Hematopoietic multipotent progenitor cell treated with erythropoietin and hydrocortisone succinate and interleukin-3 and kit ligand, for 17 days (in vitro differentiated cells): ENCODE results near the gene VSTM4.

Experiments
- DNase-seq: peaks from one replicate; pipeline ENCODE4 v3.0.0-alpha.2; 2015; ENCODE audit warnings: low spot score

The VSTM4 gene

GRCh38 chr10:49007129-49007528 lies 108.2 kb downstream of the VSTM4 start:
- DNase-seq: no peak

- DNase-seq: no peak
Observed at GRCh38 chr10:49005270-49005669, 110.1 kb downstream of the VSTM4 start.

GRCh38 chr10:49001870-49002672 lies 113.3 kb downstream of the VSTM4 start:
- DNase-seq: no peak

- DNase-seq: no peak
Observed at GRCh38 chr10:49001402-49001801, 113.9 kb downstream of the VSTM4 start.

GRCh38 chr10:49000437-49001398 lies 114.6 kb downstream of the VSTM4 start:
- DNase-seq: no peak

- DNase-seq: no peak
Observed at GRCh38 chr10:48999346-48999745, 116.0 kb downstream of the VSTM4 start.

GRCh38 chr10:48996329-48996728 lies 119.0 kb downstream of the VSTM4 start:
- no peak for DNase-seq

GRCh38 chr10:48993627-48994026 lies 121.7 kb downstream of the VSTM4 start:
- DNase-seq: no peak

- no peak for DNase-seq
Observed at GRCh38 chr10:48990226-48990625, 125.1 kb downstream of the VSTM4 start.

- DNase-seq: no peak
Observed at GRCh38 chr10:48985621-48986158, 129.6 kb downstream of the VSTM4 start.

- no peak for DNase-seq
Observed at GRCh38 chr10:48983648-48984351, 131.5 kb downstream of the VSTM4 start.

GRCh38 chr10:48982584-48982983 lies 132.7 kb downstream of the VSTM4 start:
- DNase-seq: no peak

GRCh38 chr10:48981310-48981907 lies 133.9 kb downstream of the VSTM4 start:
- DNase-seq: peak; percentile 7

GRCh38 chr10:48978318-48978717 lies 137.0 kb downstream of the VSTM4 start:
- no peak for DNase-seq

- DNase-seq: no peak
Observed at GRCh38 chr10:48976196-48976595, 139.1 kb downstream of the VSTM4 start.

GRCh38 chr10:48974510-48975156 lies 140.7 kb downstream of the VSTM4 start:
- no peak for DNase-seq

- no peak for DNase-seq
Observed at GRCh38 chr10:48973065-48973464, 142.3 kb downstream of the VSTM4 start.

- DNase-seq: no peak
Observed at GRCh38 chr10:48970654-48971053, 144.7 kb downstream of the VSTM4 start.

- DNase-seq: no peak
Observed at GRCh38 chr10:48970046-48970445, 145.3 kb downstream of the VSTM4 start.

- no peak for DNase-seq
Observed at GRCh38 chr10:48968036-48968435, 147.3 kb downstream of the VSTM4 start.

- DNase-seq: no peak
Observed at GRCh38 chr10:48965460-48965859, 149.9 kb downstream of the VSTM4 start.
